ENCODE measurements around the gene FRMD3.

FRMD3 gene

DNA sequence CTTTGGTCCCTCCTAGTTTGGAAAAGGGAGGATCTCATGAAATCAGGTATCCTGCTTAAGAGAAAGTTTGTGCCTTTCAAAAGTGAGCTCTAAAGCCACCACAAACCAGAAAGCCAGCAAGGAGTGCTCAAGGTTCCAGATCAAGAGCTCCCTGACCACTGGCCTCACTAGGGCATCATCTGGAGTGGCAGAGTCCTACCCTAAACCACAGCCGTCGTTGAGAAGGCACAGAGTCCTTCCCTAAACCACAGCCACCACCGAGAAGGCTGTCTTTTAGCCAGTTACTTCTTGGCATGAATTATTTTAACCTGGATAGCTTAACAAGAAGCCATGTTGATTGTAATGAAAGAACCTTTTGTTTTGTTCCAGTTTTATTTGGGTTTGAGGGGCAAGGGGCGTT lies 102.9 kb downstream of the FRMD3 start:
- no CpG with 5 or more reads among the region's 4 CpGs for WGBS (ENCODE audit: extremely low coverage, insufficient coverage, insufficient read length)
- no peak overlapping the region for H3K23ac ChIP-seq (ENCODE audit: low read length)
- H3K14ac ChIP-seq (ENCODE audit: low read length) = peak overlapping the region; percentile 34
- H2AK5ac ChIP-seq (ENCODE audit: low read length) = no peak overlapping the region
- H3K27ac ChIP-seq (ENCODE audit: low read depth, low read length) = no peak overlapping the region
- H4K8ac ChIP-seq (ENCODE audit: low read depth, low read length) = no peak overlapping the region
- no peaks in the 10 kb centered on the region for H3K36me3 ChIP-seq (ENCODE audit: control insufficient read depth in 1 of 2, insufficient read depth in 2 of 2, low read length in 2 of 2)
- no peaks in the 10 kb centered on the region for H3K27me3 ChIP-seq (ENCODE audit: insufficient read depth, low read length)
- no peak overlapping the region for H3K9ac ChIP-seq (ENCODE audit: low read length)
- H2BK12ac ChIP-seq (ENCODE audit: low read length) = no peak overlapping the region
- no peak overlapping the region for H3K4me3 ChIP-seq (ENCODE audit: low read depth, low read length)
- no peak overlapping the region for H4K12ac ChIP-seq (ENCODE audit: low read depth, low read length)
- H3K9me3 ChIP-seq (ENCODE audit: insufficient read depth, low read depth, low read length) = no peaks in the 10 kb centered on the region
- H3K4ac ChIP-seq (ENCODE audit: low read depth, low read length) = no peak overlapping the region
- H2AFZ ChIP-seq (ENCODE audit: insufficient read depth, low read length, poor library complexity) = no peak overlapping the region
- no peak overlapping the region for H2BK120ac ChIP-seq (ENCODE audit: insufficient read depth, low read length, poor library complexity)
- H3K79me1 ChIP-seq (ENCODE audit: low read length) = no peaks in the 10 kb centered on the region
- no peak for DNase-seq
- H3K4me1 ChIP-seq (ENCODE audit: control insufficient read depth in 1 of 2, insufficient read depth in 2 of 2, low read length in 2 of 2) = peaks cover 0 to 3% of the 10 kb centered on the region in 2 experiments
- no peak overlapping the region for H3K18ac ChIP-seq (ENCODE audit: low read length)
- no peak overlapping the region for H4K91ac ChIP-seq (ENCODE audit: low read depth, low read length)
- H3K4me2 ChIP-seq (ENCODE audit: low read length) = no peak overlapping the region
- no peaks in the 10 kb centered on the region for H3K79me2 ChIP-seq (ENCODE audit: control insufficient read depth, insufficient read depth, low read length, poor library complexity)
- no peak overlapping the region for H2BK5ac ChIP-seq (ENCODE audit: low read depth, low read length, poor library complexity)

DNA sequence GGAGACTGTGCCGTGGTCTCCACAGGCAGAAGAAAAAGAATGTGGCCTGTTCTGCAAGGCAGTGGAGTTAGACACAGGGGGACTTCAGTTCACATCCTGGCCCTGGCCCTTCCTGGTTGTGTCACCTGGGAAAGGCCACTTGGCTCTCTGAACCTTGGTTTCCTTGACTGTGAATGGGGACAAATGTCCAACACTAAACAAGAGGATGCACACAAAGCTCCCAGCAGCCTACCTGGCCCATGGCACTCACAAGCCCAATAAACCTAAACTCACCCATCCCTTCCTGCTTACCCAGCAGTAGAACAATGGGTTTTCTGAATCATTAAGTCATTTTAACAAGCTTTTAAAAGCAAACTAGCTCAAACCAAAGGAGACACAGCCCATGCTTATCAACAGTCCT lies 103.9 kb downstream of the FRMD3 start:
- H3K79me2 ChIP-seq (ENCODE audit: control insufficient read depth, insufficient read depth, low read length, poor library complexity) = no peaks in the 10 kb centered on the region
- H3K4me2 ChIP-seq (ENCODE audit: low read length) = no peak overlapping the region
- H2AFZ ChIP-seq (ENCODE audit: insufficient read depth, low read length, poor library complexity) = no peak overlapping the region
- no peak overlapping the region for H3K9ac ChIP-seq (ENCODE audit: low read length)
- DNase-seq = no peak
- H3K36me3 ChIP-seq (ENCODE audit: control insufficient read depth in 1 of 2, insufficient read depth in 2 of 2, low read length in 2 of 2) = no peaks in the 10 kb centered on the region
- no peak overlapping the region for H2BK12ac ChIP-seq (ENCODE audit: low read length)
- H4K12ac ChIP-seq (ENCODE audit: low read depth, low read length) = no peak overlapping the region
- H3K4me1 ChIP-seq (ENCODE audit: control insufficient read depth in 1 of 2, insufficient read depth in 2 of 2, low read length in 2 of 2) = peaks cover 0 to 3% of the 10 kb centered on the region in 2 experiments
- no peak overlapping the region for H3K4ac ChIP-seq (ENCODE audit: low read depth, low read length)
- H4K8ac ChIP-seq (ENCODE audit: low read depth, low read length) = no peak overlapping the region
- H3K79me1 ChIP-seq (ENCODE audit: low read length) = no peaks in the 10 kb centered on the region
- no peak overlapping the region for H3K18ac ChIP-seq (ENCODE audit: low read length)
- H3K27me3 ChIP-seq (ENCODE audit: insufficient read depth, low read length) = no peaks in the 10 kb centered on the region
- no peak overlapping the region for H3K27ac ChIP-seq (ENCODE audit: low read depth, low read length)
- H3K4me3 ChIP-seq (ENCODE audit: low read depth, low read length) = no peak overlapping the region
- WGBS (ENCODE audit: extremely low coverage, insufficient coverage, insufficient read length) = no CpG with 5 or more reads among the region's 1 CpG
- no peak overlapping the region for H2BK120ac ChIP-seq (ENCODE audit: insufficient read depth, low read length, poor library complexity)
- no peak overlapping the region for H2BK5ac ChIP-seq (ENCODE audit: low read depth, low read length, poor library complexity)
- H4K91ac ChIP-seq (ENCODE audit: low read depth, low read length) = no peak overlapping the region
- no peaks in the 10 kb centered on the region for H3K9me3 ChIP-seq (ENCODE audit: insufficient read depth, low read depth, low read length)
- H2AK5ac ChIP-seq (ENCODE audit: low read length) = no peak overlapping the region
- no peak overlapping the region for H3K14ac ChIP-seq (ENCODE audit: low read length)
- H3K23ac ChIP-seq (ENCODE audit: low read length) = no peak overlapping the region

DNA sequence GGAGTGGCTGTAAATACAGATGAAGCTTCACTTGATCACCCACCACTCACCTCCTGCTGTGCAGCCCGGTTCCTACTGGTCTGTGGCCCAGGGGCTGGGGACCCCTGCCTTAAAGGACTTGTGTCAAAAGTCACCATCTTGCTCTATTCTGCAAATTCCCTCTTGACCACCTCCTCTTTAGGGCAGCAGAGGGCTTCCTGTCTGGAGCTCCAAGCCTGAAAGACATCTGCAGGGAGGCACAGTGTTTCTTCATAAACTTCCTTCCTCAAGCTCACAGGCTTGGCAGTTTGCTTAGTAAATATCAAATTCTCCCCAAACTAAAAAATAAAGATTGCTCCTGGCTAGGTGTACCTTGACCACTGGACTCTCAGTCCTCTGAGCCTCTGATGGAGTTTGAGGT lies 104.4 kb downstream of the FRMD3 start:
- no peak overlapping the region for H2AK5ac ChIP-seq (ENCODE audit: low read length)
- no peak overlapping the region for H2BK5ac ChIP-seq (ENCODE audit: low read depth, low read length, poor library complexity)
- H2BK12ac ChIP-seq (ENCODE audit: low read length) = no peak overlapping the region
- no CpG with 5 or more reads among the region's 1 CpG for WGBS (ENCODE audit: extremely low coverage, insufficient coverage, insufficient read length)
- H3K79me2 ChIP-seq (ENCODE audit: control insufficient read depth, insufficient read depth, low read length, poor library complexity) = no peaks in the 10 kb centered on the region
- H3K9ac ChIP-seq (ENCODE audit: low read length) = no peak overlapping the region
- no peaks in the 10 kb centered on the region for H3K36me3 ChIP-seq (ENCODE audit: control insufficient read depth in 1 of 2, insufficient read depth in 2 of 2, low read length in 2 of 2)
- no peak overlapping the region for H3K27ac ChIP-seq (ENCODE audit: low read depth, low read length)
- H3K23ac ChIP-seq (ENCODE audit: low read length) = no peak overlapping the region
- no peak overlapping the region for H2BK120ac ChIP-seq (ENCODE audit: insufficient read depth, low read length, poor library complexity)
- H3K4me1 ChIP-seq (ENCODE audit: control insufficient read depth in 1 of 2, insufficient read depth in 2 of 2, low read length in 2 of 2) = peaks cover 0 to 3% of the 10 kb centered on the region in 2 experiments
- DNase-seq = no peak
- no peak overlapping the region for H2AFZ ChIP-seq (ENCODE audit: insufficient read depth, low read length, poor library complexity)
- no peaks in the 10 kb centered on the region for H3K27me3 ChIP-seq (ENCODE audit: insufficient read depth, low read length)
- no peaks in the 10 kb centered on the region for H3K79me1 ChIP-seq (ENCODE audit: low read length)
- H3K9me3 ChIP-seq (ENCODE audit: insufficient read depth, low read depth, low read length) = no peaks in the 10 kb centered on the region
- no peak overlapping the region for H3K4me3 ChIP-seq (ENCODE audit: low read depth, low read length)
- H3K4ac ChIP-seq (ENCODE audit: low read depth, low read length) = no peak overlapping the region
- no peak overlapping the region for H3K18ac ChIP-seq (ENCODE audit: low read length)
- H4K12ac ChIP-seq (ENCODE audit: low read depth, low read length) = no peak overlapping the region
- no peak overlapping the region for H4K8ac ChIP-seq (ENCODE audit: low read depth, low read length)
- no peak overlapping the region for H3K4me2 ChIP-seq (ENCODE audit: low read length)
- no peak overlapping the region for H4K91ac ChIP-seq (ENCODE audit: low read depth, low read length)
- no peak overlapping the region for H3K14ac ChIP-seq (ENCODE audit: low read length)

DNA sequence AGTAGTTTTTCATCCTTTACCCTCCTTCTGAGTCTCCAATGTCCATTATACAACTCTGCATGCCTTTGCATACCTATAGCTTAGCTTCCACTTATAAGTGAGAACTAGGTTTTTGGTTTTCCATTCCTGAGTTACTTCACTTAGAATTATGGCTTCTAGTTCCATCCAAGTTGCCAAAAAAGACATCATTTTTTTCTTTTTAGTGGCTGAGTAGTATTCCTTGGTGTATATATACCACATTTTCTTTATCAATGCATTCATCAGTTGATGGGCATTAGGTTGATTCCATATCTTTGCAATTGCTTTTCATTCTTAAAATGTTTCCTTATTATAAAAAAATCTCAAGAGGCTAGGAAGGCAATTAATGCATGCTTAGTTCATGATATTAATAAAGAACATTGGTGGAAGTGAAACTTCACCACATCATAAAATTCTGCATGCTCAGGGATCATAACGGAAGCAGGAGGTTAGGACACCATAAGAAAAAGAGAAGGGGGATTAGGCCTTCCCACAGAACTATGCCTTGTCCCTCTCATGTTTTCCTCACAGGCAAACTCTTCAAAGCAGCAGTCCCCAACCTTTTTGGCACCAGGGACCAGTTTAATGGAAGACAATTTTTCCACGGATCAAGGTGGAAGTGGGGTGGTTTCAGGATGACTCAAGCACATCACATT lies 105.2 kb downstream of the FRMD3 start:
- Histone ChIP-seq H3K9ac (ENCODE audit: low read length) (no peak overlapping the region), H3K23ac (ENCODE audit: low read length) (no peak overlapping the region), H2AK5ac (ENCODE audit: low read length) (no peak overlapping the region), H3K27ac (ENCODE audit: low read depth, low read length) (no peak overlapping the region), H2AFZ (ENCODE audit: insufficient read depth, low read length, poor library complexity) (no peak overlapping the region), H2BK120ac (ENCODE audit: insufficient read depth, low read length, poor library complexity) (no peak overlapping the region), H3K4me3 (ENCODE audit: low read depth, low read length) (no peak overlapping the region), H2BK5ac (ENCODE audit: low read depth, low read length, poor library complexity) (no peak overlapping the region), H3K36me3 (ENCODE audit: control insufficient read depth in 1 of 2, insufficient read depth in 2 of 2, low read length in 2 of 2) (no peaks in the 10 kb centered on the region), H3K18ac (ENCODE audit: low read length) (no peak overlapping the region), H4K12ac (ENCODE audit: low read depth, low read length) (no peak overlapping the region), H3K79me1 (ENCODE audit: low read length) (no peaks in the 10 kb centered on the region), H3K14ac (ENCODE audit: low read length) (no peak overlapping the region), H3K79me2 (ENCODE audit: control insufficient read depth, insufficient read depth, low read length, poor library complexity) (no peaks in the 10 kb centered on the region), H4K91ac (ENCODE audit: low read depth, low read length) (no peak overlapping the region), H3K27me3 (ENCODE audit: insufficient read depth, low read length) (no peaks in the 10 kb centered on the region), H3K9me3 (ENCODE audit: insufficient read depth, low read depth, low read length) (no peaks in the 10 kb centered on the region), H3K4me1 (ENCODE audit: control insufficient read depth in 1 of 2, insufficient read depth in 2 of 2, low read length in 2 of 2) (peaks cover 0 to 3% of the 10 kb centered on the region in 2 experiments), H2BK12ac (ENCODE audit: low read length) (no peak overlapping the region), H3K4ac (ENCODE audit: low read depth, low read length) (no peak overlapping the region), H4K8ac (ENCODE audit: low read depth, low read length) (no peak overlapping the region), H3K4me2 (ENCODE audit: low read length) (no peak overlapping the region)
- no CpG with 5 or more reads among the region's 2 CpGs for WGBS (ENCODE audit: extremely low coverage, insufficient coverage, insufficient read length)
- DNase-seq = no peak
